Keratinocyte (primary cell): Measurements from ENCODE around the gene SPECC1.

Experiments
- EZH2 ChIP-seq: IDR thresholded peaks from one replicate; pipeline ENCODE4 v1.6.1; 2012; ENCODE audit warnings: inconsistent platforms, mild to moderate bottlenecking, low read length, moderate library complexity
- TF ChIP-seq, protein P1 (sequence below), 3 experiments: IDR thresholded peaks in 1 of 3; conservative IDR thresholded peaks in 1 of 3; optimal IDR thresholded peaks in 1 of 3; 2 replicates in 2 of 3; 3 replicates in 1 of 3; pipeline versions ENCODE3 to v1.5.1; 2011; ENCODE audit warnings: low read length in 3 of 3, mild to moderate bottlenecking in 3 of 3, moderate library complexity in 2 of 3, control low read depth in 1 of 3, inconsistent platforms in 1 of 3; ENCODE audit not compliant: insufficient read depth in 2 of 3; ENCODE audit errors: extremely low read depth in 1 of 3

DNA sequence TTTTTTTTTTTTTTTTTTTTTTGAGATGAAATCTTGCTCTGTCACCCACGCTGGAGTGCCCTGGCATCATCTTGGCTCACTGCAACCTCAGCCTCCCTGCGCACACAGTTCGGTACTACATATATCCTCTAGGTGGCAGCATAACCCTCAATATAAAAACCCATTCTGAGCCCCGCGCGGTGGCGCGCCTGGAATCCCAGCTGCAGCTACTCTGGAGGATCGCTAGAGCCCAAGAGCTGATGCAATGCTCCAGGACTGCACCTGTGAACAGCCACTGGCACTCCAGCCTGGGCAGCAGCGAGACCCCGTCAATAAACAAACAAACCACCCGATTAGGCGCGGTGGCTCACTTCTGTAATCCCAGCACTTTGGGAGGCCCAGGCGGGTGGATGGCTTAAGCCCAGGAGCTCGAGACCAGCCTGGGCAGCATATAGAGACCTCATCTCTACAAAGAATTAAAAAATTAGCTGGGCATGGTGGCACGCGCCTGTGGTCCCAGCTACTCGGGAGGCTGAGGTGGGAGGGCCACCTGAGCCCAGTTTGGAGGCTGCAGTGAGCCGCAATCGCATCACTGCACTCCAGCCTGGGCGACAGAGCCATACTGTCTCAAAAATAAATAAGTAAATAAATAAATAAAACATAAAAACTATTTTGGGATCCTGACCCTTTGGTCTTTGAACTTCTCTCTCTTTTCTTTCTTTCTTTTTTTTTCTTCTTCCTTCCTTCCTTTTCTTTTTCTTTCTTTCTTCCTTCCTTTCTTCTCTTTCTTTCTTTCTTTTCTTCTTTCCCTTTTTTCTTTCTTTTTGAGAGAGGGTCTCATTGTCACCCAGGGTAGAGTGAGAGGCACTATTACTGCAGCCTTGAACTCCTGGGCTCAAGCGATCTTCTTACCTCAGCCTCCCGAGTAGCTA, 16.1 kb upstream of the SPECC1 start:
- TF ChIP-seq, protein P1, sequence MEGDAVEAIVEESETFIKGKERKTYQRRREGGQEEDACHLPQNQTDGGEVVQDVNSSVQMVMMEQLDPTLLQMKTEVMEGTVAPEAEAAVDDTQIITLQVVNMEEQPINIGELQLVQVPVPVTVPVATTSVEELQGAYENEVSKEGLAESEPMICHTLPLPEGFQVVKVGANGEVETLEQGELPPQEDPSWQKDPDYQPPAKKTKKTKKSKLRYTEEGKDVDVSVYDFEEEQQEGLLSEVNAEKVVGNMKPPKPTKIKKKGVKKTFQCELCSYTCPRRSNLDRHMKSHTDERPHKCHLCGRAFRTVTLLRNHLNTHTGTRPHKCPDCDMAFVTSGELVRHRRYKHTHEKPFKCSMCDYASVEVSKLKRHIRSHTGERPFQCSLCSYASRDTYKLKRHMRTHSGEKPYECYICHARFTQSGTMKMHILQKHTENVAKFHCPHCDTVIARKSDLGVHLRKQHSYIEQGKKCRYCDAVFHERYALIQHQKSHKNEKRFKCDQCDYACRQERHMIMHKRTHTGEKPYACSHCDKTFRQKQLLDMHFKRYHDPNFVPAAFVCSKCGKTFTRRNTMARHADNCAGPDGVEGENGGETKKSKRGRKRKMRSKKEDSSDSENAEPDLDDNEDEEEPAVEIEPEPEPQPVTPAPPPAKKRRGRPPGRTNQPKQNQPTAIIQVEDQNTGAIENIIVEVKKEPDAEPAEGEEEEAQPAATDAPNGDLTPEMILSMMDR (optimal IDR thresholded peaks at IDR 0.05 in 1 of 3, IDR thresholded peaks at IDR 0.05 in 1 of 3, conservative IDR thresholded peaks at IDR 0.05 in 1 of 3; ENCODE audit: extremely low read depth in 1 of 3, insufficient read depth in 2 of 3, low read length in 3 of 3) = peak; percentile 60 to 82 (median 69)
- TF ChIP-seq EZH2 = no peak
